ENCODE results near the gene LRTM2. TPM values are rescaled to one million over a fixed set of nuclear protein-coding genes. Genes with fewer than 3 reads are reported as not detected.

LRTM2 gene
- total RNA-seq, 2 donors from 2014 or later, result not detected

DNA sequence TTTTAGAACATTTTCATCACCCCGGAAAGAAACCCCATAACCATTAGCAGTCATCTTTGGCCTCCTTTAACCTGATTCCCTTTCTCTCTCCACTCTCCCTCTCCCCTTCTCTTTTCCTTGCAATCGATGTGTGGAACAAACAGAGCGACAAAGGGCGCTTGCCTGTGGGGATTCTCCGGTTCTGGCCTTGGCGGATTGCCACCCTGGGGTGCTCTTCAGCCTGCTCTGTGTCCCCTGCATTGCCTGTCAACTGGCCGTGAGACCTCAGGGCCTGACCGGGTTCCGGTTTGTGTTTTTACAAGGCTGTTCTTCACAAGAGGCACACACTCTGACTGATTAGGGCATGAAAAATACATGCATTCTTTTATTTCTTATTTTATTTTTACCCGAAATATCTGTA, 27.8 kb downstream of the LRTM2 start:
- WGBS, result 47% methylated on average over 10 of the region's 10 CpGs
- TF ChIP-seq POLR2A (IDR thresholded peaks at IDR 0.05), result no peak
- TF ChIP-seq, protein P1, sequence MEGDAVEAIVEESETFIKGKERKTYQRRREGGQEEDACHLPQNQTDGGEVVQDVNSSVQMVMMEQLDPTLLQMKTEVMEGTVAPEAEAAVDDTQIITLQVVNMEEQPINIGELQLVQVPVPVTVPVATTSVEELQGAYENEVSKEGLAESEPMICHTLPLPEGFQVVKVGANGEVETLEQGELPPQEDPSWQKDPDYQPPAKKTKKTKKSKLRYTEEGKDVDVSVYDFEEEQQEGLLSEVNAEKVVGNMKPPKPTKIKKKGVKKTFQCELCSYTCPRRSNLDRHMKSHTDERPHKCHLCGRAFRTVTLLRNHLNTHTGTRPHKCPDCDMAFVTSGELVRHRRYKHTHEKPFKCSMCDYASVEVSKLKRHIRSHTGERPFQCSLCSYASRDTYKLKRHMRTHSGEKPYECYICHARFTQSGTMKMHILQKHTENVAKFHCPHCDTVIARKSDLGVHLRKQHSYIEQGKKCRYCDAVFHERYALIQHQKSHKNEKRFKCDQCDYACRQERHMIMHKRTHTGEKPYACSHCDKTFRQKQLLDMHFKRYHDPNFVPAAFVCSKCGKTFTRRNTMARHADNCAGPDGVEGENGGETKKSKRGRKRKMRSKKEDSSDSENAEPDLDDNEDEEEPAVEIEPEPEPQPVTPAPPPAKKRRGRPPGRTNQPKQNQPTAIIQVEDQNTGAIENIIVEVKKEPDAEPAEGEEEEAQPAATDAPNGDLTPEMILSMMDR (IDR thresholded peaks at IDR 0.05), result no peak
- TF ChIP-seq POLR2AphosphoS5 (IDR thresholded peaks at IDR 0.05), result no peak
- Histone ChIP-seq H3K9me3 (no peaks in the 10 kb centered on the region), H3K36me3 (no peaks in the 10 kb centered on the region), H3K4me1 (replicated peaks) (no peaks in the 10 kb centered on the region), H3K27me3 (replicated peaks; ENCODE audit: insufficient read depth) (no peaks in the 10 kb centered on the region), H3K4me3 (no peak overlapping the region), H3K27ac (no peak overlapping the region)
- intact Hi-C loops (cut with DNase I), result no loop called here
- no peak for DNase-seq (ENCODE audit: low spot score)

DNA sequence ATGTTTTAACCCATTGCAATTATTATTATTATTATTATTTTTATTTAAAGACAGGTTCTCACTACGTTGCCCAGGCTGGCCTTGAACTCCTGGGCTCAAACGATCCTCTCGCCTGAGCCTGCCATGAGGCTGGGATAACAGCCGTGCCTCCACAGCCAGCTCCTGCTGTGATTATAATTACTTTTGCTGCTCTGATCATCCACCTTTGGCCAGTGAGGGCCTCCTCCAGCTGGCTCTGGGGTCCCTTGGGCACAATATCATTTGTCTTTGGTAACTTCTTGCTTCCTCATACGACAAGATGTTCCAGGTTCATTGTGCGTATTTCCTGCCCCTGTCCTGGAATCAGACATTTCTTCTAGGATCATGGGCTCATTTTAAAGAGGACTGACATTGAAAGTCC, 28.4 kb downstream of the LRTM2 start:
- intact Hi-C loops (cut with DNase I), result no loop called here
- Histone ChIP-seq H3K27ac (no peak overlapping the region), H3K4me3 (no peak overlapping the region), H3K4me1 (replicated peaks) (no peaks in the 10 kb centered on the region), H3K9me3 (no peaks in the 10 kb centered on the region), H3K36me3 (no peaks in the 10 kb centered on the region), H3K27me3 (replicated peaks; ENCODE audit: insufficient read depth) (no peaks in the 10 kb centered on the region)
- no peak for DNase-seq (ENCODE audit: low spot score)
- WGBS, result 83% methylated on average over 6 of the region's 6 CpGs
- TF ChIP-seq POLR2A (IDR thresholded peaks at IDR 0.05), result no peak
- TF ChIP-seq, protein P1 (IDR thresholded peaks at IDR 0.05), result no peak
- no peak for TF ChIP-seq POLR2AphosphoS5 (IDR thresholded peaks at IDR 0.05)

DNA sequence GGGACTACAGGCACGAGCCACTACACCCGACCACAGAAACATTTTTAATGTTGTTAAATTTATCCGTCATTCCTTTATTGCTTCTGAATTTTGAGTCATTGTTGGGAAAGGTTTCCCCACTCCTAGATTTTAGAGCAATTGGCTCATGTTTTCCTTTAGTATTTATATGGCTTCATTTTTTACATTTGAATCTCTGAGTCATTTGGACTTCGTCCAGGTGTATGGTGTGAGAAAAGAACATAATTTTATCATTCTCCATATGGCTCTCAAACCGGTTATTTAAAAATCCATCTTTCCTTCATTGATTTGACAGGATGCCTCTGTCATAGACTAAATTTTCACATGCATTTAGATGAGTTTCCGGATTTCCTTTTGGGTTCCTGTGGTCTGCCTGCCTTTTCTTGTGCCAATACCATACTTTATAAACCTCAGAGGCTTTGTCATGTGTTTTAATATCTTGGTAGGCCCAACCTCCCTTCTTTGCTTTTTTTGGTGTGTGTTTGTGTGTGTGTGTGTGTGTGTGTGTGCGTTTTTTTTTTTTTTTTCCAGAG, 30.9 kb downstream of the LRTM2 start:
- Histone ChIP-seq H3K27me3 (replicated peaks; ENCODE audit: insufficient read depth) (no peaks in the 10 kb centered on the region), H3K4me3 (no peak overlapping the region), H3K27ac (no peak overlapping the region), H3K9me3 (no peaks in the 10 kb centered on the region), H3K4me1 (replicated peaks) (no peaks in the 10 kb centered on the region), H3K36me3 (no peaks in the 10 kb centered on the region)
- TF ChIP-seq POLR2AphosphoS5 (IDR thresholded peaks at IDR 0.05) (no peak), POLR2A (IDR thresholded peaks at IDR 0.05) (no peak)
- TF ChIP-seq, protein P1 (IDR thresholded peaks at IDR 0.05), result no peak
- intact Hi-C loops (cut with DNase I), result no loop called here
- no peak for DNase-seq (ENCODE audit: low spot score)
- 64% methylated on average over 7 of the region's 7 CpGs for WGBS

DNA sequence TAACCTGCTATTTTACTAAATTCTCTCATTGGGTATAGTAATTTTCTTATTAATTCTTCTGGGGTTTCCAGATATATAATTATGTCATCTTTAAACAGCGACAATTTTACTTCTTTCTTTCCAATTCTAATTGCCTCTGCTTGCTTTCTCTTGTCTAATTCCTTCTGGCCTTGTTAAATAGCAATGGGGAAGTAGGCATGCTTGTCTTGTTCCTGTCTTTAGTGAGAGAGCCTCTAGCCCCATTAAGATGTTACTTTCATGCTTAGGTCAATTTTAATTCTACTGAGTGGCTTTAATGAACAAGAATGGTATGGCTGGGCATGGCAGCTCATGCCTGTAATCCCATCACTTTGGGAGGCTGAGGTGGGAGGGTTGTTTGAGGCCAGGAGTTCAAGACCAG, 31.7 kb downstream of the LRTM2 start:
- no peak for DNase-seq (ENCODE audit: low spot score)
- intact Hi-C loops (cut with DNase I), result no loop called here
- WGBS, result 84% methylated on average over 1 of the region's 1 CpG

DNA sequence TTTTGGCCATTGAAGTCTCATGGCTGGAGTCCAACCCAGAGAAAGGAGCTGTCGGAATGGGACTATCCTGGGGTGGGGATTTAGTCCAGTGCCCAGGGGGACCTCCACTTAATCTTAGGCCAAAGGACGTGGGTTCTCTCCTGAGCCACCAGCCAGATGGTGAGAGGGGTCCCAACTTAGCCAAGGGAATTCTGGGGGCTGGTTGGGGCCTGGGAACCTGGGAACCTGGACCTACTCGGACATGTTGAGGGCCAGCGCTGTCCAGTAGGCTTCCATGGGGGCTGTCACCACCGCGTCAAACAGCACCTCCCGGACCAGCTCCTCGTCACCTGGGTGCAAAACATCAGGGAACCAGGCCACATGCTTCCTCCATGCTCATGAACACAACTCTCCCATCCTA, 33.4 kb downstream of the LRTM2 start:
- TF ChIP-seq POLR2A (IDR thresholded peaks at IDR 0.05), result no peak
- TF ChIP-seq POLR2AphosphoS5 (IDR thresholded peaks at IDR 0.05), result no peak
- TF ChIP-seq, protein P1 (IDR thresholded peaks at IDR 0.05), result no peak
- Histone ChIP-seq H3K9me3 (no peaks in the 10 kb centered on the region), H3K4me1 (replicated peaks) (no peaks in the 10 kb centered on the region), H3K27me3 (replicated peaks; ENCODE audit: insufficient read depth) (no peaks in the 10 kb centered on the region), H3K27ac (no peak overlapping the region), H3K36me3 (no peaks in the 10 kb centered on the region), H3K4me3 (no peak overlapping the region)
- DNase-seq (ENCODE audit: low spot score), result no peak
- intact Hi-C loops (cut with DNase I), result no loop called here
- 92% methylated on average over 8 of the region's 8 CpGs for WGBS

More for the DNA sequence above, 31.7 kb downstream of the LRTM2 start:
- Histone ChIP-seq H3K4me3 (no peak overlapping the region), H3K27ac (no peak overlapping the region), H3K36me3 (no peaks in the 10 kb centered on the region), H3K27me3 (replicated peaks; ENCODE audit: insufficient read depth) (no peaks in the 10 kb centered on the region), H3K9me3 (no peaks in the 10 kb centered on the region), H3K4me1 (replicated peaks) (no peaks in the 10 kb centered on the region)
- TF ChIP-seq POLR2AphosphoS5 (IDR thresholded peaks at IDR 0.05), result no peak
- no peak for TF ChIP-seq POLR2A (IDR thresholded peaks at IDR 0.05)
- TF ChIP-seq, protein P1 (IDR thresholded peaks at IDR 0.05), result no peak
